NT2/D1 (cell line): ENCODE data around the gene DGAT2.
A peak's percentile ranks its signal among the peaks of the same experiment; 100 is the strongest.

Experiments
- DNase-seq: peaks from one replicate; pipeline ENCODE4 v3.0.0-alpha.2; 2011; ENCODE audit warnings: low read depth, low spot score
- H3K27me3 ChIP-seq: 2 replicates; pipeline ENCODE4 v1.6.0; 2011; ENCODE audit warnings: mild to moderate bottlenecking; ENCODE audit not compliant: insufficient read length, insufficient read depth
- H3K36me3 ChIP-seq: 2 replicates; pipeline ENCODE4 v1.6.1; 2011; ENCODE audit warnings: mild to moderate bottlenecking, low read length, mixed read lengths; ENCODE audit not compliant: insufficient read depth, insufficient read length
- H3K4me1 ChIP-seq: 2 replicates; pipeline ENCODE4 v1.5.1; 2011; ENCODE audit not compliant: insufficient read depth, insufficient read length
- H3K4me3 ChIP-seq: 2 replicates; pipeline ENCODE4 v1.5.1; 2011; ENCODE audit warnings: low read depth; ENCODE audit not compliant: insufficient read length
- H3K9ac ChIP-seq: 2 replicates; pipeline ENCODE4 v1.6.0; 2011; ENCODE audit warnings: low read depth; ENCODE audit not compliant: insufficient read length
- H3K9me3 ChIP-seq: 2 replicates; pipeline ENCODE4 v1.5.1; 2011; ENCODE audit warnings: mild to moderate bottlenecking, low read length; ENCODE audit not compliant: insufficient read depth
- SUZ12 ChIP-seq: IDR thresholded peaks from 2 replicates; pipeline ENCODE4 v1.6.1; 2011; ENCODE audit not compliant: insufficient read length, insufficient read depth; ENCODE audit errors: extremely low read depth
- YY1 ChIP-seq: IDR thresholded peaks from 2 replicates; pipeline ENCODE4 v1.6.1; 2011; ENCODE audit not compliant: insufficient read length, insufficient read depth
- ZNF274 ChIP-seq: IDR thresholded peaks from 2 replicates; pipeline ENCODE4 v1.6.1; 2011; ENCODE audit warnings: mild to moderate bottlenecking, low read depth, low read length

Gene DGAT2

DNA sequence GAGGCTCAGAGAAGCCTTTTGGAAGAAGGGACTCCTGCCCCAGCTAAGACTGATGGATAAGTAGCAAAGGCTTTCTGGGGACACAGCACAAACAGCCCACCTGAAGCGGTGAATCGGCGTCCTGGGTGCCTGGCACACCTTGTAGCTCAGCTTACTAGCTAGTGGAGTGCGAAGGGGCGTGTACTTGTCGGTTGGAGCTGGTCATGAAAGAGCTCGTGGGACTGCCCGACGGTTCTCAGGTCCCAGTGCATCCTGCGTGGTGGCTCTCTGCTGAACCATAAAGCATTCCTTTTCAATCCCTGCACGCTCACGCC lies 45.7 kb downstream of the DGAT2 start:
- Histone ChIP-seq H3K9me3 (no peaks in the 10 kb centered on the region), H3K9ac (peak overlapping the region; percentile 65), H3K36me3 (no peaks in the 10 kb centered on the region), H3K4me3 (peak overlapping the region; percentile 76), H3K4me1 (no peaks in the 10 kb centered on the region), H3K27me3 (no peaks in the 10 kb centered on the region)
- TF ChIP-seq SUZ12, result no peak
- TF ChIP-seq YY1, result no peak
- TF ChIP-seq ZNF274, result no peak
- no peak for DNase-seq

DNA sequence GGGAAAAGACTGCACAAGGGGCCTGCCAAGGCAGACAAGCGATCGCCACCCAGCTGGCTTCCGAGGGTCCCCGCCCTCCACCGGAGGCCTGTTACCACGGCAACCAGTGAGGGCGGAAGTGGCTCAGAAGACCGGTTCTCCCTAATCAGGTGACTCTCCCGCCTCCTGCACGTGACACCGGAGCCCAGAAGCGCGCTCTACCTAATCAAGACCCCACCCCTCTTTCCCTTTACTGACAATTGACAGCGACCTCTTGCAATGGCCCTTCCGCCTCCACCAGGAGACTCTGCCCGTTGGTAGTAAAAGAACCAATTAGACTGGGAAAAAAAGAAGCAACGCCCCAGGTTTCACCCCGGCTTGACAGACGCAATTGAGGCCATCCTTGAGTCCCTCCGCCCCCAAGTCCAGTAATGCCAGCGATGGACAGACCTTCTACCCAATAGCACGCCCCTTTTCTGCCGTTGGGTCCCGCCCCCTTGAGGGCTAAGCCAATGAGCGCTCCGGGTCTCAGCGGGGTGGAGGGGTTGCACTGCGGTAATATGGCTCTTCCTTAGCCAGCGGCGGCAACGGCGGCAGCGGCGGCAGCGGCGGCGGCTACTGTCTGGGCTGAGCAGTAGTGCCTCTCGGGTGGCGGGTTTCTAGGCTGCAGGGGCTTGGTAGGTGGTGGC lies 46.2 kb downstream of the DGAT2 start, which contains the start of gene UVRAG:
TSS of gene UVRAG (plus strand) at position 534 of the 668 bp plus-strand sequence. CDS start 198 bp downstream, outside the sequence.
- H3K9me3 ChIP-seq, result no peaks in the 10 kb centered on the region
- no peaks in the 10 kb centered on the region for H3K27me3 ChIP-seq
- no peaks in the 10 kb centered on the region for H3K36me3 ChIP-seq
- peak within 1 kb of the TSS; percentile 76 for H3K4me3 ChIP-seq
- peak within 1 kb of the TSS; percentile 80 for H3K9ac ChIP-seq
- DNase-seq, result peak; percentile 95
- TF ChIP-seq YY1, result no peak
- no peak for TF ChIP-seq SUZ12
- TF ChIP-seq ZNF274, result no peak
- no peaks in the 10 kb centered on the region for H3K4me1 ChIP-seq

DNA sequence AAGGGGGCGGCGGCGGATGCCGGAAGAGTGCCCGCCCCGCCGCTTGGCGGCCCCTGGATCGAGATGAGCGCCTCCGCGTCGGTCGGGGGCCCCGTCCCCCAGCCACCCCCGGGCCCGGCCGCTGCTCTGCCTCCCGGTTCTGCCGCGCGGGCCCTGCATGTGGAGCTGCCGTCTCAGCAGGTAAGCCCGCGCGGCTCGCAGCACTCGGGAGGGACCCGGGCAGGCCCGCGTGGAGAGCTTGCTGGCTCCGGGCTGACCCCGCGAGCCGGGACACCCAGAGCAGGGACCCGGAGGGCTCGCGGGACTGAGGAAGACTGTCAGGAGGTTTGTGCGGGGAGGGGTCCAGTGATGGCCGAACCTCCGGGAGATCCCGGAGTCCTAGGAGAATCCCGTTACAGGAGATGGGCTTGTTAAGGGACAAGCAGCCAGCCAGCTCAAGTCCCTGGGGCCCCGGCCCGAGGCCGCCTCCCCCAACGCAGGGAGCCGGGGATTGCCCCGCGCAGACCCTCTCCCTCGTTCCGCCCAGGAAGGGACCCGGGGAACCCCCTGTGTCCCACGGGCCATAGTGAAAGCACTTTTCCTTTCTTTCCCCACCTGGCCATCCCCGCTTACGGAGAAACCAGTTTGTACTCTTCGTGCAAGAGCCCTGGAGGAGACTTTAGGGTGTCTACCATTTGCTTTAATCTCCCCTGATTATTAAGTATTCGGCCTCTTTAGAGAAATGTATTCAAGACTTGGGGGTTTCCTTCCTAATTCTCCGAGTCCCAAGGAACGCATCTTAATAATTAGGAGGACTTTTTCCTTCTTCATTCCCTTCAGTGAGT lies 47.0 kb downstream of the DGAT2 start:
- Histone ChIP-seq H3K27me3 (no peaks in the 10 kb centered on the region), H3K9me3 (no peaks in the 10 kb centered on the region), H3K4me3 (peak overlapping the region; percentile 76), H3K9ac (peak overlapping the region; percentile 80), H3K36me3 (no peaks in the 10 kb centered on the region), H3K4me1 (no peaks in the 10 kb centered on the region)
- TF ChIP-seq ZNF274 (no peak), SUZ12 (no peak), YY1 (no peak)
- no peak for DNase-seq

DNA sequence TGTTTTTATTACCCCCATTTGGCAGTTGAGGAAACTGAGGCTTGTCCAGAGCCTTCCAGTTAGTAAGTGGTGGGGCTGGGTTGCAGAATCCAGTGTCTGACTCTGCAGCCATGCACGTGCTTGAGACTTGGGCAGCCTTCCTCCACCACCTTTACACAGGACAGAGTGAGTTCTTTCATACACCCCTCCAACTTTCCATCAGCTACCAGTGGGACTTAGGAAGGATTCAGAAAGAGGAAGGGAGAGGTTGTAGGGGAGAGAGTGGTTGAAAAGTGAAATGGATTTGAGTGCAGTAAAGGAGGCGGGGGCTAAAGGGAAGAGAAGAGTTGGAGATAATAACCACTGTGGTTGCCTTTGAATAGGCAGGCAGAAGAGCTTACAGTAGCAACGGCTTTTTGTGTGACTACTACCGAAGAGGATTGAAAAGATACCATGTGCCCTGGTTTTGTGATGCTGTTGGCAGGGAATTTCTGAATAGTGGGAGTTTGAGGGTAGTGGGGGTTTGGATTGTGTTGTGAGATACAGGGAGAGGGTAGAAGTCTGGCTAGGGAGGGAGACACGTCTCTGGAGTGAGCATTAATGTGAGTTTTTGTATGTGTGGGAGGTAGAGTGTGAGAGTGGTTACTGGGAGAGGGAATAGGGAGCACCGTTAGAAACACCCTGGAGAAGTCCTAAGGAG lies 48.1 kb downstream of the DGAT2 start:
- Histone ChIP-seq H3K9ac (peak overlapping the region; percentile 80), H3K9me3 (no peaks in the 10 kb centered on the region), H3K36me3 (no peaks in the 10 kb centered on the region), H3K4me3 (peak overlapping the region; percentile 76), H3K27me3 (no peaks in the 10 kb centered on the region), H3K4me1 (no peaks in the 10 kb centered on the region)
- TF ChIP-seq SUZ12 (no peak), YY1 (no peak), ZNF274 (no peak)
- no peak for DNase-seq

DNA sequence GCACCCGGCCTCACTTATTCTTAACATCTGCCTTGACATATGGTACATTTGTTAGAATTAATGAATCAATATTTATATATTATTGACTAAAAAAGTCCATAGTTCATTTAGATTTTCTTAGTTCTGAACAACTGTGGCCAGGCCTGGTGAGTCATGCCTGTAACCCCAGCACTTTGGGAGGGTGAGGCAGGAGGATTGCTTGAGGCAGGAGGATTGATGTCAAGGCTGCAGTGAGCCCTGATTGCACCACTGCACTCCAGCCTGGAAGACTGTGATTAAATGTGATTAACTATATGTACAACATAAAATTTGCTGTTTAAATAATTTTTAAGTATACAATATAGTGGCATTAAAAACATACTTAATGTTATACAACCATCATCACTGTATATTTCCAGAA lies 52.1 kb downstream of the DGAT2 start:
- DNase-seq, result no peak
- Histone ChIP-seq H3K27me3 (no peaks in the 10 kb centered on the region), H3K9me3 (no peaks in the 10 kb centered on the region), H3K36me3 (no peaks in the 10 kb centered on the region), H3K4me3 (no peak overlapping the region), H3K9ac (no peak overlapping the region), H3K4me1 (no peaks in the 10 kb centered on the region)
- no peak for TF ChIP-seq SUZ12
- TF ChIP-seq ZNF274, result no peak
- no peak for TF ChIP-seq YY1

DNA sequence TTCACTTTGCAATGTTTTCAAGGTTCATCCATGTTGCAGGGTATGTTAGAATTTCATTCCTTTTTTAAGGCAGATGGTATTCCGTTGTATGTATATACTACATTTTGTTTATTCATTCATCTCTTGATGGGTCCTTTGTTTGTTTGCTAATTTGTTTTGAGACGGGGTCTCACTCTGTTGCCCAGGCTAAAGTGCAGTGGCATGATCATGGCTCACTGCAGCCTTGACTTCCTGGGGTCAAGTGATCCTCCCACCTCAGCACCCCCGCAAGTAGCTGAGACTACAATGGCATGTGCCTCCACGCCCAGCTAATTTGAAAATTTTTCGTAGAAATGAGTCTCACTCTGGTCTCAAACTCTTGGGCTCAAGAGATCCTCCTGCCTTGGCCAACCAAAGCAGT lies 52.6 kb downstream of the DGAT2 start:
- Histone ChIP-seq H3K9me3 (no peaks in the 10 kb centered on the region), H3K4me3 (no peak overlapping the region), H3K4me1 (no peaks in the 10 kb centered on the region), H3K9ac (no peak overlapping the region), H3K27me3 (no peaks in the 10 kb centered on the region), H3K36me3 (no peaks in the 10 kb centered on the region)
- no peak for DNase-seq
- TF ChIP-seq SUZ12 (no peak), YY1 (no peak), ZNF274 (no peak)

DNA sequence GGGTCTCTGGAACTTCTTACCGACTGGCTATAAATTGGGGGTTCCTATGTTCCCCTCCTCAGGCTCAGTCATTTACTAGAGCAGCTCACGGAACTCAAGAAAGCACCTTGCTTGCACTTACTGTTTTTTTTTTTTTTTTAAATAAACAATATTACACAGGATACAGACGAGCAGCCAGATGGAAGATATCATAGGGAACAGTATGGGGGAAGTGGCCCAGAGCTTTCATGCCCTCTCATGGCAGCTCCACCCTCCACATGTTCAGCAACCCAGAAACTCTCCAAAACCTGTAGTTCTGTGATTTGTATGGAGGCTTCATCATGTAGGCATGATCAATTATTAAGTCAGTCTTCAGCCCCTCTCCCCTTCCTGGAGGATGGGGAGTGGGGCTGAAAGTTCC lies 54.0 kb downstream of the DGAT2 start:
- Histone ChIP-seq H3K9ac (no peak overlapping the region), H3K9me3 (no peaks in the 10 kb centered on the region), H3K36me3 (no peaks in the 10 kb centered on the region), H3K4me3 (no peak overlapping the region), H3K4me1 (no peaks in the 10 kb centered on the region), H3K27me3 (no peaks in the 10 kb centered on the region)
- DNase-seq, result no peak
- no peak for TF ChIP-seq ZNF274
- TF ChIP-seq SUZ12, result no peak
- TF ChIP-seq YY1, result no peak
